B cell (primary cell): ENCODE measurements around the gene WRAP73.

Experiments
- EZH2 ChIP-seq: IDR thresholded peaks from 2 replicates; pipeline ENCODE4 v1.6.1; 2012; ENCODE audit warnings: borderline replicate concordance, low read depth, mild to moderate bottlenecking, moderate library complexity, low read length; ENCODE audit not compliant: insufficient read depth, poor library complexity, severe bottlenecking
- TF ChIP-seq, protein P1 (sequence below): fragments of 200-600 bp; IDR thresholded peaks from one replicate; pipeline ENCODE4 v1.8.0; 2022; ENCODE audit warnings: antibody characterized with exemption, mild to moderate bottlenecking

DNA sequence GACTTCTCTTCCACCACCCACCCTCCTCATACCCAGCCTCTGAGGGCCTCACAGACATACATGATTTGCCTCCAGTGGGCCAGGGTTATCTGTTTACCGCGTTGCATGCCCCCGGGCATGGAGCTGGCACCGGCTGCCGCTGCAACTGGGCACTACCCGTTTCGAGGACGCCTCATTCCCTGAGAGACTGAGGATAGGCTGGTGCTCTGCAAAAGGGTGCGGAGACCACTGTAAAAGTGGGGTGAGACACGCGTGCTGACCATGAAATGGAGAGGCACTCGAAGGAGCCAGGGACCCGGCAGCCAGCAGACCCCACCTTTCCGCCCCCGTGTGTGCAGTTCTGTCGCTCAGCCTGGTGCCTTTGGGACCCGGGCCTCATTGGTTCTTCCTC lies 23.1 kb upstream of the WRAP73 start:
- TF ChIP-seq, protein P1, sequence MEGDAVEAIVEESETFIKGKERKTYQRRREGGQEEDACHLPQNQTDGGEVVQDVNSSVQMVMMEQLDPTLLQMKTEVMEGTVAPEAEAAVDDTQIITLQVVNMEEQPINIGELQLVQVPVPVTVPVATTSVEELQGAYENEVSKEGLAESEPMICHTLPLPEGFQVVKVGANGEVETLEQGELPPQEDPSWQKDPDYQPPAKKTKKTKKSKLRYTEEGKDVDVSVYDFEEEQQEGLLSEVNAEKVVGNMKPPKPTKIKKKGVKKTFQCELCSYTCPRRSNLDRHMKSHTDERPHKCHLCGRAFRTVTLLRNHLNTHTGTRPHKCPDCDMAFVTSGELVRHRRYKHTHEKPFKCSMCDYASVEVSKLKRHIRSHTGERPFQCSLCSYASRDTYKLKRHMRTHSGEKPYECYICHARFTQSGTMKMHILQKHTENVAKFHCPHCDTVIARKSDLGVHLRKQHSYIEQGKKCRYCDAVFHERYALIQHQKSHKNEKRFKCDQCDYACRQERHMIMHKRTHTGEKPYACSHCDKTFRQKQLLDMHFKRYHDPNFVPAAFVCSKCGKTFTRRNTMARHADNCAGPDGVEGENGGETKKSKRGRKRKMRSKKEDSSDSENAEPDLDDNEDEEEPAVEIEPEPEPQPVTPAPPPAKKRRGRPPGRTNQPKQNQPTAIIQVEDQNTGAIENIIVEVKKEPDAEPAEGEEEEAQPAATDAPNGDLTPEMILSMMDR = no peak
- no peak for TF ChIP-seq EZH2
